Peyer's patch (tissue), 4 donors: ENCODE results near the gene C2.

Source experiments
- CTCF ChIP-seq, 6 experiments: fragments of 450-650 bp in 4 of 6; fragments of 200-600 bp in 2 of 6; sonication (generic) in 1 of 6; IDR thresholded peaks; one replicate each; pipeline ENCODE4 v1.5.1; 2017 to 2019; ENCODE audit warnings: antibody characterized with exemption in 6 of 6, mild to moderate bottlenecking in 3 of 6, moderate library complexity in 1 of 6
- POLR2A ChIP-seq, 2 donors: fragments of 450-650 bp; IDR thresholded peaks; one replicate each; pipeline ENCODE4 v1.5.1; 2017; ENCODE audit warnings: antibody characterized with exemption in 2 of 2, mild to moderate bottlenecking in 2 of 2, moderate library complexity in 2 of 2

- TF ChIP-seq CTCF (IDR thresholded peaks at IDR 0.05) (no peak), POLR2A (IDR thresholded peaks at IDR 0.05) (no peak)
Observed at GRCh38 chr6:31928672-31928939, 1.1 kb downstream of the C2 start.
